K562 treated with DMSO at 1 percent for 4 hours (cell line): ENCODE data around the gene PCSK1. TPM values are rescaled to one million over a fixed set of nuclear protein-coding genes. Genes with fewer than 3 reads are reported as not detected.

Source experiments
- total RNA-seq: library from RNA; unstranded; fragments of 300-600 nt; gene quantifications from 2 replicates; pipeline ENCODE4 v1.2.3, GENCODE V29; 2022; ENCODE audit not compliant: insufficient read depth

PCSK1 gene
- not detected in 2 replicates for total RNA-seq

DNA sequence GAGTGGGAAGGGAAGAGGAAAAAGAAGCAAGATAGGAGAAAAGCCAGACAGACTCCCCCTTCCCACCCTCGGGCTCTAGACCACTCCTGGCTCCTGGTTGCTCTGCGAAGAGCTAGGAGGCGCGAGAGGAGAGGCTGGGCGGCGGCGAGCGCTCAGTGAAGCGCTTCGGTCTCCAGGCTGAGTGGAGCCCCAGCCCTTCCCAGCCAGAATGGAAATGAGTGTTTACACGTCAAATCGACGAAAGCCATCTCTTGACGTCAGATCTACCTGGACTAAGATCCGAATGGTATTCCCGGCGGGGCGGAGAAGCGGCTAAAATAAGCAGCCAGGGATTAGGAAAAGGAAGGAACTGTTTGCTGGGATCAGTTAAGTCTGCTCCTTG lies at the start of gene PCSK1:
TSS of gene PCSK1 (minus strand) at position 183 of the 382 bp plus-strand sequence. CDS start 206 bp downstream, outside the sequence.

Other genes with a start within 250 kb of the PCSK1 start
- gene CAST, start 229.1 kb upstream of the PCSK1 start, total RNA-seq = 40.8 and 50.5 TPM in 2 replicates